G401.6 (cell line): ENCODE results near the gene AHDC1.

Experiments
- FAIRE-seq: peaks from 2 replicates; lab custom pipeline; 2012; peaks lifted over from hg19 to GRCh38; lab: Jason Lieb, UNC

Gene AHDC1

DNA sequence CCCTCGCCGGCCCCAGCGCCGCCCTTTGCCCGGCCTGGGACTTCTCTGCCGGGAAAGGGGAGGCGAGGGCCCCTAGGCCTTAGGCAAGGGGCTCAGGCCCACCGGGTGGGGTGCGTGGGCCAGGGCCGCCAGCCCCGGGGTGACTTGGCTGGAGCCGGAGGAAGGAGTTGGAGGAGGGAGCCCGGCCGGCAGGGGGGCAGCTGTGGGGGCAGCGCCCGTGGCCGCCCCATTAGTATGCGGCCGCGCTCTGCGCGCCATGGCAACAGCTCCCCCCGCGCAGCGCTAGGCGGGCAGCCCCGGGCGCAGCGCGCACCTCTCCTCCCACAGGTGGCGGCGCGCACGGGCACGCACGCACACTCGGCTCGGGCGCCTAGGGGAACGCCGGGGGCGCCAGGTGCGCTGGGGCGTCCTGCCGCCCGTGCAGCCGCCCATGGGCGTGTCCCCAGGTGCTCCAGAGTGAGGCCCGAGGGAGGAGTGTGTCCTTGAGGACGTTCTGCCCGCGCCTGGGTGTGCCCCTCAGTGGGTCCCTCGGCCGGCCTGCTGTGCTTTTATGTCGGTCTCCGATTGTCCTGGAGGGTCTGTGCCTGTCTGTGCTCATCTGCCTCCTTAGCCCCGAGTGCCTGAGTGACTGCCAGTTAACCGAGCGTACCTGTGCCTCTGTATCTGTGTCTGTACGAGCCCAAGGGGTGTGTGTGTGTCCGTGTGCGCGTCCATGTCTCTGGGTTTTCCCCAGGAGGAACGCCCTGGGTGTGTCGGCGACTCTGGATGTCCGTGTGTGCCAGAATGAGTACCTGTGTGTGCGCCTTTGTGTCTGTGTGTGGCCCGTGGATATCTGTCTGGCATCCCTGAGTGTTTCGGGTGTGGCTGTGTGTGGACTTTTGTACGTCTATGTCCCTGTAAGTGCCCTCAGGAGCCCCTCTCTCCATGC is 75.8 kb downstream of the AHDC1 start:
- no peak for FAIRE-seq

DNA sequence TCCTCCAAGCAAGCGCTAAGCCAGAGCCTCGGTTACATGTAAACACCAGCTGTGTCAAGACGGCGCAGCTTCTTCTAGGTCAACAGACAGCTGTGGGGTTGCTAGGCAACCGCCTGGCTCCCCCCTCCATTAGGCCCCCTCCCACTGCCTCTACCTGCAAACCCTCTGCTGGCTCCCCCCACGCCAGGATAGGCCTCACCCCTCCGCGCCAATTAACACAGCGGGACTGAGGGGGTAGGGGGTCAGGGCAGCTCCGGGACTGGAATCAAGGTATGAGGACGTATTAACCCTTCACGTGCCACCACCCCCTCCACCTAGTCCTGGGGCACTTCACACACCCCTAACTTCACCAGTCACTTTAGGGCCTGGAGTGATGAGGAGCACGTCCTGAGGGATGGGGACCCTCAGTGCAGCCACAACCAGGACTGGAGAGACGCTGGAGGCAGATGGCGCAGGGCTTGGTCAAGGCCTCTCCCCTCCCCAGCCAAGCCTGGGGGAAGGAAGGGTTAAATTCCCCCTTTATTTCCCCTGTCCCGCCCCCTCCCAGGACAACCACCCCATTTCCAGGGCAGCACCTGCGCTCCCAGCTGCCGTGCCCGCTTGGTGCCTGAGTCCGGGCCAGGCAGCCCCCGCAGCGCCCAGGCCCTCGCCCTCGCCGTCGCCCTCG is 76.6 kb downstream of the AHDC1 start:
- no peak for FAIRE-seq

DNA sequence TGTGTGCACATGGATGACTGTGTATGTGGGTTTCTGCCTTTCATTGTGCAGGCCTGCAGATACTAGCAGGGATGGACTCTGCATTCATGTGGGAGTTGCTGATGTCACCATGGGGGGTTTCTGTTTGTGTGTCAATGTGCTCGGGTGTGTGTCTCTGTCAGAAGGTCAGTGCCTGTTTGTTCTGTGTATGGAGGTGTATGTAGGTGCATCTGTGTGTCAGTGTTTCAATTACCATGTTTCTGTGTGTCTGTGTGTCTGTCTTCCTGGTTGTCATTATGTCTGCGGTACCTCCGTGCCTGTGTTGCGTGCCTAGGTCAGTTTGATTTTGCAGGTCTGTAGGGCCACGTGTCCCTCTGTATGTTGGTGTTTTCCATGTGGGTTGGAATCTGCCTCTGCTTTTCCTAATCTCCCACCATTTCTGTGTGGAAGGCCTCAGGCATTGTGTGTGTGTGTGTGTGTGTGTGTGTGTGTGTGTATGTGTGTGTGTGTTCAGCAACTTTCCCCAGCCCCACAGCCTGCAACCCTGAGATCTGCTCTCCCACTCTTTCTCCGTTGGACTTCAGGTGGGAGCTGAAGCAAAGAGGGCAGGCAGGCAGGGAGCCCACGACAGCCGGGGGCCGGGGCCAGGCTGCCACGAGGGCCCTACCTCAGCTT is 77.2 kb downstream of the AHDC1 start:
- FAIRE-seq, result no peak

DNA sequence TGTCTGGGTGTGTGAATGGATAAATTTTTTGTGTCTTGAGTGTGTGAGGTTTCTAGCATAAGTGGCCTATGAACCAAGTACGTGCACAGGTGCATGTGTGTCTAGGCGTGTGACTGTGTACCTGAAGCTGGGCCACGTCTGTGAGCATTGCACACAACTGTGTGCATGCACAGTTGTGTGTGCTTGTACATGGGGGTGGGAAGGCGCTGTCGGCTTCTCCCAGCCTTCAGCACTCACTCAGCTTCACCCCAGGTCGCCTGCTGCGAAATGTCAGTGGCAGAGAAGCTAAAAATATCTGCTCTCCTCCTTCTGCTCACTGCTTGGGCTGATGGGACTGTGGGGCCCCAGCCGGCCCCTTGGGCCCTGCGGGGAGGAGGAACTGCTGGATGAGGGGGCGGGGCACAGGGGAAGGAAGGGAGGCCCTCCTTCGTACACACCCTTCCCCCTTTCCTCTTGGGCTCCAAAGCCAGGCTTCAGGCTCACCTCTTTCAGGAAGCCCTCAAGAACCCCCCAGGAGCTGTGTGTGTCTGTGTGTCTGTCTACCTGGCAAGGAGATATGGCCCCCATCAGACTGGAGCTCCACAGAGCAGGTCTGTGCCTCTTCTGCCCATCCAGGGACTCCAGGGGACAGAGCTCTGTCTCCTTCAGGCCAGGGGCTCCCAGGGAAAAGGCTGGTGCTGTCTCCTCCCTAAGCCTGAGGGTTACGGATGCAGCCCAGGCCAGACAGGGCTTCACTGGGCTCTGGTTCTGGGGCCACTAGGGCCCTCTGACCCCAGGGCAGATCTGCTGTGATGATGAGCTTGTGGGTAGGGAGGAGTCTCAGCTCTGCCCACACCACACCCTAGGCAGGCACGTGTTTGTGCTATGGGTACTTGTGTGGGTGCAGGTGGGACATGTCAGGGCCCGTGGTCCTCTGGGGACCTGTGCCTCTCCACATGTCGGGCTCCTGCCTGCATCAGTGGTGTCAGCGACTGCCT is 78.4 kb downstream of the AHDC1 start:
- peak; percentile 23 for FAIRE-seq

DNA sequence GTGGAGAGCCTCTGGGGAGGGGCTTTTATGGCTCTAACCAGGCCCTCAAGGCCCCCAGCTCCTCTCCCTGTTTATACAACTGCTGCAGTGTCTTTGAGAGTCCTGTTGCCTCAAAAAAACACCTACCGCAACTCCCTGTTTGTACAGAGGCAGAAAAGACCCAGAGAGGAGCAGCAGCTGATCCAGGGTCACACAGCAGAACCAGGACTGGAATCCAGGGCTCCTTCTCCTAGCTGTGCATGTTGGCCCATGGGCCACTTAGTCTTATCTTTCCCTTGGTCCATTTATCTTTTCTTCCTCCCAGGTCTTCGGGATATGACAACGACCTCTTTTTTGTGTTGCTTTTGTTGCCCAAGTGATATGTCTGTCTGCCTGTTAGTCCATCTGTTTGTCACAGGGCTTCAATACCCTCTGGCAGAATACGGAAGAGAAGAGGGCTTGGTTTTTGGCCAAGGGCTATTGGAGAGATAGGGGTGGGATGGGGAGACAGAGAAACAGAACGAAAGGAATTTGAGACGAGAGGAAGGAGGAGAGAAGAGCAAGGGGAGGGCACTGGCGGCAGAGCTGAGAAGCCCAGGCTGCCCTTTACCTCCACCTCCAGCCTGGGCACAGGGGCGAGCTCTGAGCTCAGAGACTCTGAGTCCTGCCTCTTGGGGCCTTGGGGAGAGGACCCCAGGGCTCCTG is 80.5 kb downstream of the AHDC1 start:
- FAIRE-seq, result no peak

DNA sequence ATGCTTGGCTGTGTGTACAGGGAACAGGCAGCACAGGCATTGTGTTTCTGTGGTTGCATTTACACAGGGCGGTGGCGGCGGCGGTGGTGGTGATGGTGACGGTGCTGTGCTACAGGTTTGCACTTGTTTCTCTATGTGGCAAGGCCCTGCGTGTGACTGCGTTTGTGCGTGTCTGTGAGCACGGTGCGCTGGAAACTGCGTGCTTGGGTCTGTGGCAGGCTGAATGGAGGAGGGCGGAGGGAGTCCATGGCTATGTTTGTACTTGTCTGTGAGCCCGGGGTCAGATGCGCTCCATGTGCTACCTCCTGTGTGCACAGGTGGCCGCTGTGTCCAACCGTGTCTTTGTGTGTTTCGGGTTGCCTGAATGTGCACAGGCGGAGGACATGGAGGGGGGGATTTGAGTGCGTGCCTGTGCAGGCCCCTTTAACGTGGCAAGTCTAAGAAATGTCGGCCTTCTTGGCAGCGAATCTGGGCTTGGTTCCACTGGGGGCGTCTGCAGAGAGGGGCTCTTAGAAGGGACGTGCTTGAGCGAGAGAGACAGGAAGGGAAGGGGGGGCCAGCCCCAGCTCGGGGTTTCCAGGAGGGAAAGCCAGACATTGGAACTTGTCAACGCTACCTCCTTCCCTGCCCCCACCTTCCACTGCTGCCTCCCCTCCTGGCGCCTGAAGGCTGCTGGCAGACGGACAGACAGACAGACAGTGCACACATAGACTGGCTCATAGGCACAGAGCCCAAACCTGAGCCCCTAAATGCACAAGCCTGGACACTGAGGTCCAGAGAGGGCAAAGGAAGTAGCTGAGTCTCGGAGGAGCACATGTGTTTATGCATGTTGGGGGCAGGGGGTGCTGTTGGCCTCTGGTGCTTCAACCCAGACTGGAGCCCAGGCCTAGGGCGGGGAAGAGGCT is 81.3 kb downstream of the AHDC1 start:
- no peak for FAIRE-seq

DNA sequence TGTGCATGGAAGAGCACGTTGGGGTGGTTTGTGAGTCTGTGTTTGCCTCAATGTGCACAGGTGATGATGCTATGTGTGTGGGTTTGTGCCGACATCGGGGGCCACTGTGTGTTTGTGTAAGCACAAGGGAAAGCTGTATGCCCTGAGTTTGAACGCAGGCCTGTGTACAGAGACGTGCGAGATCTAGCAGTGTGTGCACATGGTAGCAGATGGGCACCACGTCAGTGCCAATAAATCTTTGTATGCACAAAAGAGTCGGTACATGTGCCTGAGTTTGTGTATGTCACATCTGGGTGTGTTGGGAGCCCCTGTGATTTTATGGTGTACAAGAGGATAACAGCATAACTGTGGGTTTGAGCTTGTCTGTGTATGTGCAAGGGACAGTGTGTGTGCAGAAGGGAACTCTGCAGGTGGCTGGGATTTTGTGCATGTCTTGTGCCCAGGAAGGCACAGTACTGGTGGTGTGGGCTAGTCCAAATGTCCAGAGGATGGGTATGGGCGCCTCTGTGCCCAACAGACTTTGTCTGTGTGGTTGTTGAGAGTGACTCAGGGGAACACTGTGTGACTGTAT is 82.0 kb downstream of the AHDC1 start:
- FAIRE-seq, result no peak

DNA sequence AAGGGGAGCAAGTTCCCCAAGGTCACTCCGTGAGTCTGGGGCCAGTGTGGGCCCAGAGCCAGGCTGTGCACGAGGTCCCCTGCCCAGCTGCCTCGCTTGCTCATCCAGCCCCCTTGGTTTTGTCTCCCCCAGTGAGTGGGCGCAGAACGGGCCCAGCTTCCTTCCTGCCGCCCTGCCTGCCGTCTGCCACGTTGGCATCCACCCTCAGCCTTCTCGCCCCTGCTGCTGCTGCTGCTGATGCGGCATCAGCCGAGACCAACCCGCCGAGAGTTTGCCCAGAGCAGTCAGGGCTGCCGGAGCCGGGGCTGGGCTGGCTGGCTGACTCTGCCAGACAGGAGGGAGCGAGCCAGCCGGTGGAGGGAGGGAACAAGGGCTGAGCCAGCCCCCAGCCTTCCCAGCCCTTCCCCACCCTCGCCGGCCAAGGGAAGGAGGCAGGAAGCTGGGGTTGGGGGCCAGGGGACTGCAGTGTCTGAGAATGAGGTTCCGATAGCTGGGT is 82.6 kb downstream of the AHDC1 start:
- FAIRE-seq, result no peak

DNA sequence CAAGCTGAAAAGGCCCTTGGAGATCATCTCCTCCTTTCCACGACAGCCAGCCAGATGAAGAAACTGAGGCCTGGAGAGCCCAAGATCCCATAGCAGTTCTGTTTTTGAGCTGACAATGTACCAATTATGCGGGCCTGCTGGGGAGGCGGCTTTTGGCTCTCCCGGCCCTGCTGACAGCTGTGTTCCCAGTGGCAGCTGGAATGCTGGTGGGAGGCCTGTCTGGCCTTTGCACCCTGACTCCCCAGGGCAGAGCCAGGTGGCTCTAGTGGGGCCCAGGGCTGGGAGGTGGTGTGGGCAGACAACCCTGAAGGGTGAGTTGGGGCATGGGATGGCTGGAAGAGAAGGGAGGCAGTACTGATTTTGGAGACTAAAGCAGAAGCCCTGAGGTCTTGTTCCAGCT is 83.3 kb downstream of the AHDC1 start:
- no peak for FAIRE-seq

DNA sequence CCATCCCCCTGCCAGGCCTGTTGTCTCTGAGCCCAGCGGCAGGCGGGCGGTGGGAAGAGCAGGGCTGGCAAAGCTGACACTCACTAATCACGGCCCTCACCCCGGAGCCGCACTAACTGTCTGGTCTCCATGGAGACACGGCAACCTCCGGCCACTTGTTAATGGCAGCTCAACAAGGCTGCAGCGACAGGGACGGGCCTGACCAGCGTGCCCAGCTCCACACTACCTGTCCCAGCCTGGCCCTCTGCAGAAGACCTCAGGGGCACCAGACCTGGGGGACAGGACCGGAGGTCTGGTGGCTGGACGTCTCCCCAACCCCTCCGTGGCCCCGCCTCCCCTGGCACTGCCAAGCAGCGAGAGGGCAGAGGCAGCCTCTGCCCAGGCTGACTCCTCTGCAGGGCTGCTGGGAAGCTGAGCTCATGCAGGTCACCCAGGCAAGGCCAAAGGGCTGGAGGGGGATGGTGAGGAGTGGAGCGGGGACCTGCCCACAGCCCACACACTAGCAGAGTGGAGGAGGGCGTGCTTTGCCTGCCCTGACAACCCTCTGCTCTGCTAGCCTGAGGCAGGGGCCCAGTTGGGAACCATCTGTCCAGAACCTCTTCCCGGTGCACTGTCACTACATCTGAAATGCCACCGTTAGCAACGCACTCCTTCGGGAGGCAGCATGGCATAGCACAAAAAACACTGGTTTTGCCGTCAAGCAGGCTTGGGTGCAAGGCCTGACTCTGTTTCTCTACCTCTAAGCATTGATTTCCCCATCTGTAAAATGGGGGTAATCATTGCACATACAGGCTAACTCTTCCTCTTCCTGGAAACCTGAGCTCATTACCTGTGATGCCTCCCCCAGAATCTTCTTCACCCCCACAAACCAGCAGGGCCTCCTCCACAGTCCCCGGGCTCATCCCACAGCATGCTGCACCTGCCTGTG is 84.3 kb downstream of the AHDC1 start:
- no peak for FAIRE-seq

DNA sequence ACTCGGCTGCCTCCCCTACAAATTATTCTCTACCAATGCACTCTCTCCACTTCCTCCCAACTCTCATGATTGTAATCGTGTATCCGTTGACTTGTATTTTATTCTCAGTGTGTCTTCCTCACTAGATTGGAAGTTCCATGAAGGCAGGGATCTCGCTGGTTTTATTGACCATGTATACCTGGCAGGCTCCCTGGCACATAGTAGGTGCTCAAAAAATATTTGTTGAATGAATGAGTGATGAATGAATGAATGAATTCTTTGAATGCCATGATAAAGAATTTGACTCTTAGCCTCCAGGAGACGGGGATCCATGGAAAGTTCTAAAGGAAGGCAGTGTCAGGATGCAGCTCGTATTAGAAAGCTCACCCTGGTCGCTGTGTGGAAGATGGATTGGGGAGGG is 85.1 kb downstream of the AHDC1 start:
- no peak for FAIRE-seq

DNA sequence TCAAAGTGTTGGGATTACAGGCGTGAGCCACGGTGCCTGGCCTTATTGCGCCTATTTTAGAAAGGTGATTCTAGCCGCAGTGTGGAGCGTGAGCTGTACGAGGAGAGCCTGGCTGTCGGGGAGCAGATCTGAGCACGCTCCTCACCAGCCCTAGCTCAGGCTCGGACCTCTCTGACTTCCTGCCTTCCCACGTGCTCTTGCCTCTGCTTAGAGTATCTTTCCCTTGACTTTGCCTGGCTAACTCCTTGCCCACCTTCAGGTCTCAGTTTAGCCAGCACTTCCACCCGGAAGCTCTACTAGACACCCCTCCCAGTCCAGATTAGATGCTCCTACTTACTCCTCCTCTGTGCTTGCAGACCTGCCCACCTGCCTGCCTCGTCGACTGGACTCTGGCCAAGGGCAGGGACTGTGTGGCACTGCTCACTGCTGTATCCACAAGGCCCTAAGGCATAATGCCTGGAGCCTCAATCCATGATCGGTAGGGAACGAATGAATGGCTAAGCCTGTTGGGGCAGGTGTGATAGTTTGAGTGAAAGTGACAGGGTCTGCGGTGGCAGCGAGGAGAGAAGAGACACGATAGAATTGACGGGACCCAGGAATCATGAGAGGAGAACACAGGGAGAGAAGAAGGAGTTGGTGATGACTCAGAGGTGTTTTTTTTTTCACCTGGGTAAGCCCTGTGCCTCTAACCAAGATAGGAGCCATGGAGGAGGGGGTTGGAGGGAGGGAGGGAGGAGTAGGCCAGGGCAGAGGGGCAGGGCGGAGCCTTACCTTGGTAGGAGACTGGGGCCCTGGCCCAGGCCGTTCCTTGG is 85.8 kb downstream of the AHDC1 start:
- FAIRE-seq, result no peak

DNA sequence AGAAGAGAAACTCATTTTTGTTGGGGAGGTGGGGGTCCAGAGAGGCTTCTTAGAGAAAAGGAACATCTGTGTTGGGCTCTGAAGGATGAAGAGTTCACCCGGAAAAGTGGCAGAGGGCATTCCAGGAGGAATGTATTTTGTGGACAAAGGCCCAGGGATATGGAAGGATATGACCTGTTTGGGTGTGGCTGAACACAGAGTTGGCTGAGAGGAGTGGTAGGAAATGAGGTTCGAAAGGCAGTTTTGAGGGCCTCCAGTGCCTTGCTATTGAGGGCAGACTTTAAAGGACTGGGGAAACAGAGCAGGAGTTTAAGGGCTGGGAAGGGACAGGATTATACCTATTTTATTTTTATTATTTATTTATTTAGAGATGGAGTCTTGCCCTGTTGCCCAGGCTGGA is 86.6 kb downstream of the AHDC1 start:
- FAIRE-seq, result no peak

DNA sequence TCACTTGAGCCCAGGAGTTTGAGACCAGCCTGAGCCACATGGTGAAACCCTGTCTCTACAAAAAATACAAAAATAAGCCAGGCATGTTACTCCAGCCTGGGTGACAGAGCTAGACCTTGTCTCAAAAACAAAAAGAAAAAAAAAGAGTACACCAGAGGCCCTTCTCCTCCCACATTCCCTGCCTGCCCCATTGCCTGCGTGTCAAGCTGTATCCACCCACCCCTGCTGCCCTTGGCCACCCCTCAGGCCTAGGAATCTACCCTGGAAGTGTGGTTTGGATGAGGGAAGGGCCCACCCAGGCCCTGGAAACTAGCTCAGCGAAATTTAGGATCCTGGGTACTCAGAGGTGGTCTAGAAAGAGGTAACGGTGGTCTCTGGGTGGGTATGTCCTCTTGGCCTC is 88.3 kb downstream of the AHDC1 start:
- FAIRE-seq, result no peak

DNA sequence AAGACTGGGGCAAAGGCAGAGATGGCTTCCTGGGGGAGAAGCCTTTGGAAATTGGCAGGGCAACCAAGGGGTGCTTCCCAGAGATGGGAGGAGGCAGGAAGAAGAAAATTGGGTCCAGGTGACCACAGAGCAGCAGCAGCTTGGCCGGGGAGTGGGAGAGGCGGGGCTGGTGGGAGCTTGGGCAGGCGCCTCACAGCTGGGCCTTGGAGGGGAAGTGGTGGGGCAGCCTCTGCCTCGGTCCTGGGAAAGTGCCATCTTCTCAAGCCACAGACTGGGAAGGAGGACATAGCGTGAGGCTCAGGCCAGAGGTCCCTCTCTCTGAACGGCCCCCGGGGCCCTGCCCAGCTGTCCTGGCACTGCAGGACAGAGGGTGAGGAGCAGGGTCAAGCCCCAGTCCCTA is 90.0 kb downstream of the AHDC1 start:
- no peak for FAIRE-seq

DNA sequence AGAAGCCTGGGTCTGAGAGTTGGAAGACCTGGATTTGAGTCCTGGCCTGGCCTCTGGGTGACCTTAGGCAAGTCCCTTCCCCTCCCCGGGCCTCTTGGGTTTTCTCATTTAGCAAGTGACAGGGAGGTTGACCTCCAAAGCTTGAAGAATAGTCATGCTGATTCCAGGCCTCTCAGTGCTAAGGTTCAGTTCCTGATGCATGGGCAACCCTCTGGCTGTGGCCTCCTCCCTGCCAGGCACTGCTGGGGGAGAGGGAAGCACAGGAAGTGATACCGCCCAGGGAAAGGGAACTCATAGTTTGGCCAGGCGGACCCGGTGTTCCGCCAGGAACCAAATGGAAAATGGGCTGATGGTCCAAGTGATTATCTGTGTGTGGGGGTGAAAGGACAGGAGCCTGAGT is 90.4 kb downstream of the AHDC1 start:
- FAIRE-seq, result no peak

DNA sequence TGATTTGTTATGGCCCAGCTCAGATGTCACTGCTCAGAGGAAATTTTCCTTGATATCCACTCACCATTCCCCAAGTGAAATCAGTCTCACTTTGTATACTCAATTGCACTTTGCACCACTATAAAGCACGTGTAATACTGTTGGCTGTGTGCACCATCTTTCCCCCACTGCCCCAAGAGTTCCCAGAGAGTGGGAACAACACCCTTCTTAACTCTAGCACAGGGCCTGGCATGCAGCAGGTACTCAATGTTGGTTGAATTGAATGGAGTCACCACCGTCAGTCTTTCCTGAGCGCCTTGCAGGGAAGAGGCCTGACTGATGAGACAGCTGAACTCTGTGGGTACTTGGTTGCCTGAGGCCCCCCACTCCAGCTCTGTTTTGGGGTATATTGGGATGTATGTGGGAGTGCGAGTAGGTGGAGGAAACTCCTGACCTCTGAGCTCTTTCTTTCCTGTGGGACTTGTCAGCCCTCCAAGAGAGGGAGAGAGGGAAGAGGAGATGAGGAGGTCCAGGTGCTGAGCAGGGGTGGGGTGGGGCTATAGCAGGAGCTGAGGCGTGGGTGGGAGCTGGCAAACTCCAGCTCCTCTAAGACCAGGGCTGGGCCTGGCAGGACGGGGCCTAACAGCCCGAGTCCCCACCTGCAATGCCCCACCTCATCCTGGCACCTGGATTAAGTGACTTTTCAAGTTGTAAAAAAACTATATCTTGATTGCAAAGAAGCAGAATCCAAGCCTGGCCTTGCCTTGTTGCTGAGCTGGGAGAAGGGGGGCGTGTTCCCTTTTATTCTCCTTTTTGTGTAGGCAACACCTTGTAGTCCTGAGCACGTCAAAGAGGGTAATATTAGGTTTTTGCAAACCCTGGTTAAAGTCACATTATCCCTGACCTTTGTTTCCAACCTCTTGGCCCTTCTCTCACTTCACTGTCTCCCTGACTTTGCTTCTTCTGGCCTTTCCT is 94.5 kb downstream of the AHDC1 start:
- FAIRE-seq, result no peak
